ENCODE results near the gene LCN15. TPM values are rescaled to one million over a fixed set of nuclear protein-coding genes. Genes with fewer than 3 reads are reported as not detected.

Gene LCN15

Small RNA genes lying within 50 kb of the gene (small RNA-seq; reads per million reads assigned to genes)
- not detected for gene AL355987.2 (ENCODE audit: low read depth)
- not detected for gene ATP6V1G1P3 (ENCODE audit: low read depth)
- gene MIR6722 (ENCODE audit: low read depth) = not detected

All from mesenchymal stem cell (in vitro differentiated cells and primary cell).